ENCODE data around the gene EPHA6. TPM values are rescaled to one million over a fixed set of nuclear protein-coding genes. Genes with fewer than 3 reads are reported as not detected.

The EPHA6 gene
- total and polyA plus RNA-seq, 2 donors (not counting 3 experiments of a cell fraction or from before 2014, with no cell fraction given), result not detected

DNA sequence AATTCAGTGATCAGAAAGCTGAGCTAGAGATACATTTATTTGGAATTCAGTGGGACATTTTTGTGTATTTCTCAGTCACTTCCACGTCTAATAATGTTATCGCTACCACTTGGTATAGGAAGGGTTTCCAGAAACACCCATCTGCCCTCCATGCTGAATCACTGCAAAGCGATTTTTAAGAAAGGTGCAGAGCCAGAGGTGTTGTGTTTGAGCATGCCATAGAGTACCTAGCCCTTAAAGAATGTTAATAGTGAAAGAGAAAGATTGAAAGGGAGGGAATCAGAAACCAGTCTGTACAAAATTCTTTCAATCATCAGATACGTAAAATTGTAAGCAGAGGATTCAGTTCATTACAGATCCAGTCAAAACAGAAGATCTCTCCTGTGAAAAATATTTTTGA lies 870.1 kb downstream of the EPHA6 start:
- BruUV-seq (replicated peaks), result no TSS peak
- dilution Hi-C loops (cut with MboI; ENCODE audit: extremely low pct_ligation_motif_present, low sequenced_read_pairs) (no loop called here), intact Hi-C loops (cut with micrococcal nuclease) (no loop called here)
- ChIA-PET POLR2A (no interaction called here), CTCF (no interaction called here)
- Histone ChIP-seq H3K27me3 (ENCODE audit: control insufficient read depth in 2 of 2, insufficient read depth in 2 of 2, low read length in 2 of 2) (no peaks in the 10 kb centered on the region), H3K9ac (replicated peaks; ENCODE audit: extremely low read depth, insufficient read depth, low read length) (no peak overlapping the region), H3K79me2 (ENCODE audit: control insufficient read depth, insufficient read depth, low read length) (no peaks in the 10 kb centered on the region), H3K9me1 (replicated peaks; ENCODE audit: control insufficient read depth, extremely low read depth, insufficient read depth, low read length) (no peaks in the 10 kb centered on the region), H3K9me3 (replicated peaks; ENCODE audit: control insufficient read depth, insufficient read depth, low read length) (no peaks in the 10 kb centered on the region), H3K36me3 (ENCODE audit: control insufficient read depth in 2 of 2, extremely low read depth in 1 of 2, insufficient read depth in 2 of 2, low read length in 2 of 2) (no peaks in the 10 kb centered on the region), H4K20me1 (replicated peaks; ENCODE audit: control insufficient read depth, extremely low read depth, insufficient read depth, low read length) (no peaks in the 10 kb centered on the region), H3K4me1 (ENCODE audit: control insufficient read depth, extremely low read depth, insufficient read depth, low read length) (no peaks in the 10 kb centered on the region), H3K27ac (ENCODE audit: insufficient read depth, low read depth, low read length) (no peak overlapping the region), H3K4me2 (ENCODE audit: insufficient read depth, low read length) (no peak overlapping the region), H2AFZ (ENCODE audit: low read depth, low read length) (no peak overlapping the region), H3K4me3 (replicated peaks in 1 of 3; ENCODE audit: insufficient read depth in 1 of 3, low read depth in 1 of 3, low read length in 3 of 3) (no peak overlapping the region)
- no peak for FAIRE-seq
- no peak for DNase-seq (ENCODE audit: low read depth, low spot score)
- TF ChIP-seq JUN (IDR thresholded peaks at IDR 0.05; ENCODE audit: borderline replicate concordance, insufficient read depth, insufficient read length, low read depth) (no peak), GATA2 (IDR thresholded peaks at IDR 0.05; ENCODE audit: insufficient read depth, insufficient read length, low read depth, low read length) (no peak), POLR2AphosphoS5 (IDR thresholded peaks at IDR 0.05; ENCODE audit: insufficient read depth, low read depth, low read length) (no peak), MYC (IDR thresholded peaks at IDR 0.05; ENCODE audit: low read depth, low read length) (no peak), EZH2 (IDR thresholded peaks at IDR 0.05; ENCODE audit: borderline replicate concordance, low read depth, low read length, severe bottlenecking) (no peak), FOS (IDR thresholded peaks at IDR 0.05; ENCODE audit: borderline replicate concordance, insufficient read depth, low read length) (no peak), POLR2A (IDR thresholded peaks at IDR 0.05; ENCODE audit: low read depth, low read length) (no peak)
- TF ChIP-seq, protein P1, sequence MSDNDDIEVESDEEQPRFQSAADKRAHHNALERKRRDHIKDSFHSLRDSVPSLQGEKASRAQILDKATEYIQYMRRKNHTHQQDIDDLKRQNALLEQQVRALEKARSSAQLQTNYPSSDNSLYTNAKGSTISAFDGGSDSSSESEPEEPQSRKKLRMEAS (IDR thresholded peaks at IDR 0.05; ENCODE audit: insufficient read depth, insufficient read length), result no peak
- TF ChIP-seq, protein P2, sequence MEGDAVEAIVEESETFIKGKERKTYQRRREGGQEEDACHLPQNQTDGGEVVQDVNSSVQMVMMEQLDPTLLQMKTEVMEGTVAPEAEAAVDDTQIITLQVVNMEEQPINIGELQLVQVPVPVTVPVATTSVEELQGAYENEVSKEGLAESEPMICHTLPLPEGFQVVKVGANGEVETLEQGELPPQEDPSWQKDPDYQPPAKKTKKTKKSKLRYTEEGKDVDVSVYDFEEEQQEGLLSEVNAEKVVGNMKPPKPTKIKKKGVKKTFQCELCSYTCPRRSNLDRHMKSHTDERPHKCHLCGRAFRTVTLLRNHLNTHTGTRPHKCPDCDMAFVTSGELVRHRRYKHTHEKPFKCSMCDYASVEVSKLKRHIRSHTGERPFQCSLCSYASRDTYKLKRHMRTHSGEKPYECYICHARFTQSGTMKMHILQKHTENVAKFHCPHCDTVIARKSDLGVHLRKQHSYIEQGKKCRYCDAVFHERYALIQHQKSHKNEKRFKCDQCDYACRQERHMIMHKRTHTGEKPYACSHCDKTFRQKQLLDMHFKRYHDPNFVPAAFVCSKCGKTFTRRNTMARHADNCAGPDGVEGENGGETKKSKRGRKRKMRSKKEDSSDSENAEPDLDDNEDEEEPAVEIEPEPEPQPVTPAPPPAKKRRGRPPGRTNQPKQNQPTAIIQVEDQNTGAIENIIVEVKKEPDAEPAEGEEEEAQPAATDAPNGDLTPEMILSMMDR (IDR thresholded peaks at IDR 0.05; ENCODE audit: extremely low read depth in 1 of 2, insufficient read depth in 1 of 2, low read depth in 1 of 2, low read length in 2 of 2), result no peak

Measured in endothelial cell of umbilical vein (primary cell).